Mesendoderm (in vitro differentiated cells): ENCODE results near the gene DGKH.
"Not testable (repeated sequence)": the region's sequence is repeated elsewhere in the genome, so short reads cannot be mapped to it uniquely, and the experiment has no call there.

ENCODE experiments used
- DNase-seq: peaks from one replicate; pipeline ENCODE4 v3.0.0; 2013
- H2AK5ac ChIP-seq: 2 replicates; pipeline ENCODE4 v1.6.1; 2013; ENCODE audit warnings: low read length, inconsistent platforms
- H2BK120ac ChIP-seq: 2 replicates; pipeline ENCODE4 v1.6.1; 2013; ENCODE audit warnings: low read depth, mild to moderate bottlenecking, low read length, moderate library complexity, mixed read lengths
- H2BK15ac ChIP-seq: replicated peaks from 2 replicates; pipeline ENCODE4 v1.6.1; 2013; ENCODE audit warnings: low read depth, mild to moderate bottlenecking, moderate library complexity
- H2BK5ac ChIP-seq: 2 replicates; pipeline ENCODE4 v1.6.1; 2013; ENCODE audit warnings: low read length, inconsistent platforms
- H3K18ac ChIP-seq: 2 replicates; pipeline ENCODE4 v1.6.1; 2013; ENCODE audit warnings: mild to moderate bottlenecking, low read length, mixed read lengths
- H3K23ac ChIP-seq: one replicate; pipeline ENCODE4 v1.6.1; 2013; ENCODE audit warnings: low read length
- H3K27ac ChIP-seq: 2 replicates; pipeline ENCODE4 v1.5.1; 2013; ENCODE audit warnings: low read depth, mild to moderate bottlenecking, inconsistent platforms, low read length, moderate library complexity
- H3K27me3 ChIP-seq: 2 replicates; pipeline ENCODE4 v1.6.1; 2013; ENCODE audit warnings: low read length, control low read depth, mild to moderate bottlenecking, inconsistent platforms; ENCODE audit not compliant: insufficient read depth, poor library complexity
- H3K36me3 ChIP-seq: 2 replicates; pipeline ENCODE4 v1.6.1; 2013; ENCODE audit warnings: low read length, inconsistent platforms; ENCODE audit not compliant: control insufficient read depth, insufficient read depth
- H3K4ac ChIP-seq: one replicate; pipeline ENCODE4 v1.6.1; 2013; ENCODE audit warnings: low read depth, mild to moderate bottlenecking, low read length, moderate library complexity
- H3K4me1 ChIP-seq: 2 replicates; pipeline ENCODE4 v1.6.1; 2013; ENCODE audit warnings: low read depth, low read length, inconsistent platforms; ENCODE audit not compliant: control insufficient read depth
- H3K4me2 ChIP-seq: 2 replicates; pipeline ENCODE4 v1.6.1; 2013; ENCODE audit warnings: low read length
- H3K4me3 ChIP-seq: 2 replicates; pipeline ENCODE4 v1.5.1; 2013; ENCODE audit warnings: mild to moderate bottlenecking, low read length
- H3K56ac ChIP-seq: one replicate; pipeline ENCODE4 v1.6.1; 2013; ENCODE audit warnings: low read length
- H3K79me1 ChIP-seq: 2 replicates; pipeline ENCODE4 v1.6.1; 2013; ENCODE audit warnings: low read length, inconsistent platforms
- H3K79me2 ChIP-seq: 2 replicates; pipeline ENCODE4 v1.6.1; 2013; ENCODE audit warnings: mild to moderate bottlenecking, low read length; ENCODE audit not compliant: control insufficient read depth, insufficient read depth
- H3K9ac ChIP-seq: 2 replicates; pipeline ENCODE4 v1.6.1; 2013; ENCODE audit warnings: low read length, inconsistent platforms
- H4K5ac ChIP-seq: one replicate; pipeline ENCODE4 v1.6.1; 2013; ENCODE audit warnings: low read length
- H4K8ac ChIP-seq: one replicate; pipeline ENCODE4 v1.6.1; 2013; ENCODE audit warnings: low read depth, mild to moderate bottlenecking, control low read depth, low read length, moderate library complexity
- WGBS: extraction: QIAGEN DNeasy Blood & Tissue Kit; methylation state at CpG from one replicate; pipeline ENCODE4 v1.1.7; 2013; ENCODE audit warnings: low lambda C conversion rate, missing lambda C conversion rate; ENCODE audit not compliant: insufficient coverage; ENCODE audit errors: extremely low coverage; 5-methylcytosine and 5-hydroxymethylcytosine counted together

Gene DGKH

GRCh38 chr13:42066542-42066941 lies 18.1 kb downstream of the DGKH start:
- no peak overlapping the region for H2BK5ac ChIP-seq
- no CpG with 5 or more reads among the region's 5 CpGs for WGBS
- H3K79me2 ChIP-seq = no peaks in the 10 kb centered on the region
- no peak overlapping the region for H3K23ac ChIP-seq
- DNase-seq = no peak
- H4K5ac ChIP-seq = no peak overlapping the region
- H3K27ac ChIP-seq = no peak overlapping the region
- no peaks in the 10 kb centered on the region for H3K79me1 ChIP-seq
- H3K9ac ChIP-seq = no peak overlapping the region
- no peak overlapping the region for H2BK15ac ChIP-seq
- no peak overlapping the region for H2AK5ac ChIP-seq
- no peak overlapping the region for H3K4ac ChIP-seq
- no peaks in the 10 kb centered on the region for H3K27me3 ChIP-seq
- H3K18ac ChIP-seq = no peak overlapping the region
- H3K4me2 ChIP-seq = no peak overlapping the region
- no peak overlapping the region for H4K8ac ChIP-seq
- H3K56ac ChIP-seq = no peak overlapping the region
- no peak overlapping the region for H3K4me3 ChIP-seq
- no peaks in the 10 kb centered on the region for H3K36me3 ChIP-seq
- no peak overlapping the region for H2BK120ac ChIP-seq
- H3K4me1 ChIP-seq = no peaks in the 10 kb centered on the region

GRCh38 chr13:42068886-42069285 lies 20.4 kb downstream of the DGKH start:
- no CpG with 5 or more reads among the region's 3 CpGs for WGBS
- H2BK120ac ChIP-seq = no peak overlapping the region

DNA sequence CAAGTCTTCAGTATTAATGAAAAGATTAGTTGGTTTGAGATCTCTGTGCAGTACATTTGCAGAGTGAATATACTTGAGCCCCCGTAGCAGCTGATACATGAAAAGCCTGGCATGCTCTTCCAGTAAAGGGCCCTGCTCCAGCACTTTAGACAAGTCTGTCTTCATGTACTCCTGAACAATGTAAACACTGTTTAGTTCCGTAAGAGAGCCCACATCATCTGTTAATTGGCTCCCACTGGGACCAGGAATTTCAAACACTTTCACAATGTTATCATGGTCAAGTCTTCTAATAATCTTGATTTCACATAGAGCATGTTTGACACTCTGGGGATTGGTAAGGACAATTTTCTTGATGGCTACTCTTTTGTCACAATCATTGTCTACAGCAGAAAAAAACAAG lies 22.2 kb downstream of the DGKH start:
- peak; percentile 12 for DNase-seq
- not testable (repeated sequence) for H3K79me1 ChIP-seq, H2AK5ac ChIP-seq, H3K36me3 ChIP-seq, H2BK15ac ChIP-seq, H2BK5ac ChIP-seq, H3K27me3 ChIP-seq, H3K4me2 ChIP-seq, H4K8ac ChIP-seq, H3K9ac ChIP-seq, H2BK120ac ChIP-seq, H3K56ac ChIP-seq, H3K4me3 ChIP-seq, H3K23ac ChIP-seq, H3K4me1 ChIP-seq, H3K79me2 ChIP-seq, H3K18ac ChIP-seq, H4K5ac ChIP-seq, H3K27ac ChIP-seq, H3K4ac ChIP-seq
- no CpG with 5 or more reads among the region's 2 CpGs for WGBS

More at GRCh38 chr13:42068886-42069285, 20.4 kb downstream of the DGKH start:
- no peak overlapping the region for H3K4ac ChIP-seq
- DNase-seq = no peak
- no peaks in the 10 kb centered on the region for H3K27me3 ChIP-seq
- no peaks in the 10 kb centered on the region for H3K79me2 ChIP-seq
- H3K36me3 ChIP-seq = no peaks in the 10 kb centered on the region
- no peak overlapping the region for H3K9ac ChIP-seq
- no peak overlapping the region for H3K27ac ChIP-seq
- H3K23ac ChIP-seq = no peak overlapping the region
- no peak overlapping the region for H3K18ac ChIP-seq
- H2BK15ac ChIP-seq = no peak overlapping the region
- no peaks in the 10 kb centered on the region for H3K79me1 ChIP-seq
- H4K8ac ChIP-seq = no peak overlapping the region
- no peak overlapping the region for H3K56ac ChIP-seq
- no peaks in the 10 kb centered on the region for H3K4me1 ChIP-seq
- no peak overlapping the region for H3K4me3 ChIP-seq
- H3K4me2 ChIP-seq = no peak overlapping the region
- no peak overlapping the region for H2AK5ac ChIP-seq
- no peak overlapping the region for H2BK5ac ChIP-seq
- no peak overlapping the region for H4K5ac ChIP-seq

DNA sequence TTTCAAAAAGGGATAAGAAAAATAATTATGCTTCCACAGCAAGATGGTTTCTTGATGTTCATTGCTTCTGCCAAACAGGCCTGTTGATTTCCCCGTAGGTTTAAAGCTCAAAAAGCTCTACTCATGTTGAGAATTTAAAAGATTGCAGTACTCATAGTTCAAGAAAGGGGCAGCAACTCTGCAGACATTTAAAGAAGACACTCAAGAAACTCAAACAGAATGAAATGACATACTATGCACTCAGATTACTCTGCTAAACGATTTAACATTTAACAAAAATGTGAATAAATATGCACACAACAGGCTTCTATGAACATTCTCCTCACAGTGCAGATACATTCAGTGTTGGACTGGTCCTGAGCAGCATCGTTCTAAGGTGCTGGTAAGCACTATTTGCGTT lies 22.7 kb downstream of the DGKH start:
- not testable (repeated sequence) for H3K4me1 ChIP-seq, H3K36me3 ChIP-seq, H3K56ac ChIP-seq, H3K18ac ChIP-seq, H3K79me2 ChIP-seq, H3K4me2 ChIP-seq, H2BK15ac ChIP-seq, H3K27me3 ChIP-seq, DNase-seq, H3K9ac ChIP-seq, H3K27ac ChIP-seq, H2BK5ac ChIP-seq, H2BK120ac ChIP-seq, H3K4me3 ChIP-seq, H4K8ac ChIP-seq, H3K79me1 ChIP-seq, H2AK5ac ChIP-seq, H3K4ac ChIP-seq, H4K5ac ChIP-seq, H3K23ac ChIP-seq
- no CpG with 5 or more reads among the region's 4 CpGs for WGBS

- no peaks in the 10 kb centered on the region for H3K79me1 ChIP-seq
- H3K4me3 ChIP-seq = no peak overlapping the region
- H2BK15ac ChIP-seq = no peak overlapping the region
- no peak overlapping the region for H3K18ac ChIP-seq
- no peak overlapping the region for H3K23ac ChIP-seq
- no peak overlapping the region for H4K5ac ChIP-seq
- no peak overlapping the region for H4K8ac ChIP-seq
- H2BK120ac ChIP-seq = no peak overlapping the region
- no peaks in the 10 kb centered on the region for H3K27me3 ChIP-seq
- no peak overlapping the region for H3K56ac ChIP-seq
- no peak overlapping the region for H3K27ac ChIP-seq
- H2BK5ac ChIP-seq = no peak overlapping the region
- H3K4ac ChIP-seq = no peak overlapping the region
- H3K9ac ChIP-seq = no peak overlapping the region
- no peaks in the 10 kb centered on the region for H3K36me3 ChIP-seq
- no peak overlapping the region for H2AK5ac ChIP-seq
- no peak overlapping the region for H3K4me2 ChIP-seq
- no peaks in the 10 kb centered on the region for H3K4me1 ChIP-seq
- H3K79me2 ChIP-seq = no peaks in the 10 kb centered on the region
- no peak for DNase-seq
- no CpG with 5 or more reads among the region's 12 CpGs for WGBS
Observed at GRCh38 chr13:42071672-42072419, 23.4 kb downstream of the DGKH start.

GRCh38 chr13:42073683-42074082 lies 25.2 kb downstream of the DGKH start:
- Histone ChIP-seq H2BK120ac (no peak overlapping the region), H3K4me3 (no peak overlapping the region), H3K4me2 (no peak overlapping the region), H3K79me1 (no peaks in the 10 kb centered on the region), H3K4ac (no peak overlapping the region), H2BK5ac (no peak overlapping the region), H3K23ac (no peak overlapping the region), H4K5ac (no peak overlapping the region), H4K8ac (no peak overlapping the region), H3K79me2 (no peaks in the 10 kb centered on the region), H3K18ac (no peak overlapping the region), H3K4me1 (no peaks in the 10 kb centered on the region), H3K36me3 (no peaks in the 10 kb centered on the region), H3K27ac (no peak overlapping the region), H3K56ac (no peak overlapping the region), H3K9ac (no peak overlapping the region), H2AK5ac (no peak overlapping the region), H2BK15ac (no peak overlapping the region), H3K27me3 (no peaks in the 10 kb centered on the region)
- WGBS = no CpG with 5 or more reads among the region's 3 CpGs
- DNase-seq = no peak
